ENCODE results near the gene BTK.

The BTK gene

DNA sequence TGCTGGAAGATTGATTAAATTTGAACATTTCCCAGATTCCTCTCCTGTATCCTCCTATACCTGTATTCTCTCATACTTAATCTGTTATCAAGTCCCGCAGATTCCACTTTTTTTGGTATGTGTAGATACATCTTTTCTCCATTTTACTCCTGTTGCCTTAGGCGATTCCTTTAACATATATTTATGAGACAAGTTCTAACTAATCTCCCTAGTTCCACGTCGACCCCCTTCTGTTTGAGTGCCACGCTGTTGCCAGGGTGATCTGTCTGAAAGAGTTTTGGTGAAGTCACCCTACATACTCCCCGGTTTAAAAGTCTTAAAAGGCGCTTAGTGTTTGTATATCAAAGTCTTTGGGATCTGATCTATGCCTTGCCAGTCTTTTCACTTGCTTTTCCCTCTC, 24.5 kb upstream of the BTK start:
- peaks cover 34% of the 10 kb centered on the region for H3K9me3 ChIP-seq (ENCODE audit: control insufficient read depth, insufficient read depth, low read length)
- H3K27me3 ChIP-seq (ENCODE audit: control insufficient read depth, insufficient read depth, low read length) = no peaks in the 10 kb centered on the region
- peak overlapping the region; percentile 76; the same call in 1 of the 2 replicates for H3K4me3 ChIP-seq (ENCODE audit: low read depth, low read length)
- H3K27ac ChIP-seq (ENCODE audit: low read depth, low read length) = no peak overlapping the region
- H3K36me3 ChIP-seq (ENCODE audit: control insufficient read depth, insufficient read depth, low read length) = peaks cover 25% of the 10 kb centered on the region
- H3K9ac ChIP-seq (ENCODE audit: low read depth, low read length) = no peak overlapping the region
- no peaks in the 10 kb centered on the region for H3K4me1 ChIP-seq (ENCODE audit: control insufficient read depth, insufficient read depth, low read length)

DNA sequence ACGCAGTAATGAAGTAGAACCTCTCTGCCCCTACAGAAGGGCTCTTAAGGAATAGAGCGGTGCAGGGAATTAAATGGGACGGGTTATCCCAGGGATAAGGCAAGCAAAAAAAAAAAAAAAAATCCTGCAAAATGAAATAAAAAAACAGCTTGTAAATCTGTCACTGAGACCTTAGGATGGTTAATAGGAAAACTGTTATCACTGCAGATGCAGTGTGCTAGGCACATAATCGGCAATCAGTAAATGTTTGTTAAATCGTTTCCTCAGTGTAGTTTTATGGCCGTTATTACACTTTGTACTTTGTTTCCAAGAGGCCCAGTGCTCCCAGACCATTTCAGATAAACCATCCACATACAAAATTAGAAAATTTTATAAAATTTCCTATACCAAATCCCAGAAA, 23.1 kb upstream of the BTK start:
- H3K27me3 ChIP-seq (ENCODE audit: control insufficient read depth, insufficient read depth, low read length) = no peaks in the 10 kb centered on the region
- no peaks in the 10 kb centered on the region for H3K4me1 ChIP-seq (ENCODE audit: control insufficient read depth, insufficient read depth, low read length)
- no peak overlapping the region for H3K27ac ChIP-seq (ENCODE audit: low read depth, low read length)
- H3K4me3 ChIP-seq (ENCODE audit: low read depth, low read length) = peak overlapping the region; percentile 76
- H3K9ac ChIP-seq (ENCODE audit: low read depth, low read length) = peak overlapping the region; percentile 96
- peaks cover 37% of the 10 kb centered on the region for H3K9me3 ChIP-seq (ENCODE audit: control insufficient read depth, insufficient read depth, low read length)
- H3K36me3 ChIP-seq (ENCODE audit: control insufficient read depth, insufficient read depth, low read length) = peaks cover 26% of the 10 kb centered on the region

DNA sequence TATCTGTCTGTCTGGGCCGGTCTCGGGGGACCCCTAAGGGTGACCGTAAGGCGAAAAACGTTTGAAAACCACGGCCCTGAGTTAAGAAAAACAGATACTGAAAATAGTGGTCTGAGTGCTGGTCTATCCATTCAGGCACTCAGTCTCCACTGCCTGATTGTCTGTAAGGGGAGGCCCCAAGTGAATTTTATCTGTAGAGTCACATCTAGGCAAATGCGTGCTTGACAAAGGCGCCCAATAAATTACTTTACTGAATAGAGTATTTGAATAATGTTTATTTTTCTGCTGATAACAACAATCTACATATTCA, 22.5 kb upstream of the BTK start:
- Histone ChIP-seq H3K27me3 (ENCODE audit: control insufficient read depth, insufficient read depth, low read length) (no peaks in the 10 kb centered on the region), H3K27ac (ENCODE audit: low read depth, low read length) (peak overlapping the region; percentile 88)

DNA sequence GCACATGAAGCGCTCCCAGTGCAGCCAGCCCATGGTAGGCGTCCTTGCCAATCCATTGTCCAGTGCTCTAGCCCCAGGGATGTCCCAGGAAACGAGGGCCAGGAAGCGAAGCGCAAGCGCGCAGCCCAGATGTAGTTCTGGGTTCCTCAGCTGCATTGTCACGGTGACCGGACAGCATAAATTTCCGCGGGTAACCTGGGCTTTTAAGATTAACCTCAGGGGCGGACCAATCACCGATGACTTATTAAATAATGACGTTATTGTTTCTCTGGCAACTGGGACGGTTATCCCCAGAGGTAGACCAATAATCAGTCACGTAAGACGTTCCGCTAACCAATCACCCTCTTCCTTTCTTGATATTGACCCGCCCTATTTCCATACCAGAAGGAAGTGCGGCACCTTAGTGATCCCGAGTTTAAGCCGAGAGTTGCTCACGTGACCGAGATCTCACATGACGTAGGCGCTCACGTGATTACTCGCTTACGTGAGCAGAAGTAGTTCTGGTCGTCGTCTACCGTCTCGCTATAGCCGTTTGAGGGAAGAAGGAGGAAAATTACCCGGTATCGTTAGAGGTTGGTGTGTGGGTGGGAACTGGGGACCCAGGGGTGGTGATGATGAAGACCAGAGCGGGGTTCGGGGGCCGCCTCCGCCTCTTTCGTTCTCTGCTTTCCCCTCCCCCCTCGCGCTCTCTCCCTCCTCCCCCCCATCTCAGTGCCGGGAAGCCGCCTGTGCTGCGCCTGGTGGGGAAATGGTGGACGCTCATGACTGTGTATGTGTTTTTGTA, 21.9 kb upstream of the BTK start, which contains the start of the genes GLA and HNRNPH2:
GLA (minus strand) TSS at position 178 of the 784 bp plus-strand sequence; CDS start at position 156, 22 bp downstream.
HNRNPH2 (plus strand) TSS at position 475 of the 784 bp plus-strand sequence. CDS start 3,767 bp downstream, outside the sequence.
- Histone ChIP-seq H3K9ac (ENCODE audit: low read depth, low read length) (peak within 1 kb of the TSS; percentile 96), H3K9me3 (ENCODE audit: control insufficient read depth, insufficient read depth, low read length) (peaks cover 33% of the 10 kb centered on the region), H3K4me3 (ENCODE audit: low read depth, low read length) (peak within 1 kb of the TSS; percentile 76), H3K27ac (ENCODE audit: low read depth, low read length) (peak within 1 kb of the TSS; percentile 94), H3K36me3 (ENCODE audit: control insufficient read depth, insufficient read depth, low read length) (peaks cover 24% of the 10 kb centered on the region), H3K27me3 (ENCODE audit: control insufficient read depth, insufficient read depth, low read length) (no peaks in the 10 kb centered on the region), H3K4me1 (ENCODE audit: control insufficient read depth, insufficient read depth, low read length) (no peaks in the 10 kb centered on the region)

More for the DNA sequence above, 22.5 kb upstream of the BTK start:
- Histone ChIP-seq H3K4me3 (ENCODE audit: low read depth, low read length) (peak overlapping the region; percentile 76), H3K4me1 (ENCODE audit: control insufficient read depth, insufficient read depth, low read length) (no peaks in the 10 kb centered on the region), H3K9ac (ENCODE audit: low read depth, low read length) (peak overlapping the region; percentile 96), H3K36me3 (ENCODE audit: control insufficient read depth, insufficient read depth, low read length) (peaks cover 27% of the 10 kb centered on the region), H3K9me3 (ENCODE audit: control insufficient read depth, insufficient read depth, low read length) (peaks cover 37% of the 10 kb centered on the region)

DNA sequence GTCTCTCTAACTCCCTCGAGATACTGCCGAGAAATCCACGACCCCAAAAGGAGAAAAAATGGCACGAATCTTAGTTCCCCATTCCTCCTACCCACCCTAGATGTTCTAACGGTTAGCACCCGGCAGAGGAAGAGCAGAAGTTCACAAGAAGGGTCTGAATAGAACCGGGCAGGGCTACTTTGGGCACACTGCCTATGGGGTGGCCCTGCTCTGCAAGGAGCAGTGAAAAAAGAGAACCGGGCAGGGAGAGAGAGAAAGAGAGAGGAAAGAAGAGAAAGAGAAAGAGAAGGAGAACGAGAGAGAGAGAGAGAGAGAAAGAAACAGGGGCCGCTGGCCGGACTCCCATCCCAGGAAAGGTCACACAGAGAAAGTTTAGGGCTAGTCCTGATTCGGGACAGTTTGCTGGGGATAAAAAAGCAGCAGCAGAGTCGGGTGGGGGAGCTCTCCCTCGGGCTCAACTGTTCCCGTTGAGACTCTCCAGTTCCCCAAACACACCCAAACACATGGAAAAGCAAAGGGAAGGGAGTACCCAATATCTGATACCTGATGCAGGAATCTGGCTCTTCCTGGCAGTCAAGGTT, 21.3 kb upstream of the BTK start:
- peaks cover 27% of the 10 kb centered on the region for H3K9me3 ChIP-seq (ENCODE audit: control insufficient read depth, insufficient read depth, low read length)
- H3K4me1 ChIP-seq (ENCODE audit: control insufficient read depth, insufficient read depth, low read length) = no peaks in the 10 kb centered on the region
- peak overlapping the region; percentile 91 for H3K9ac ChIP-seq (ENCODE audit: low read depth, low read length)
- H3K4me3 ChIP-seq (ENCODE audit: low read depth, low read length) = peak overlapping the region; percentile 76
- H3K27me3 ChIP-seq (ENCODE audit: control insufficient read depth, insufficient read depth, low read length) = no peaks in the 10 kb centered on the region
- H3K36me3 ChIP-seq (ENCODE audit: control insufficient read depth, insufficient read depth, low read length) = peaks cover 18% of the 10 kb centered on the region
- H3K27ac ChIP-seq (ENCODE audit: low read depth, low read length) = peak overlapping the region; percentile 94

DNA sequence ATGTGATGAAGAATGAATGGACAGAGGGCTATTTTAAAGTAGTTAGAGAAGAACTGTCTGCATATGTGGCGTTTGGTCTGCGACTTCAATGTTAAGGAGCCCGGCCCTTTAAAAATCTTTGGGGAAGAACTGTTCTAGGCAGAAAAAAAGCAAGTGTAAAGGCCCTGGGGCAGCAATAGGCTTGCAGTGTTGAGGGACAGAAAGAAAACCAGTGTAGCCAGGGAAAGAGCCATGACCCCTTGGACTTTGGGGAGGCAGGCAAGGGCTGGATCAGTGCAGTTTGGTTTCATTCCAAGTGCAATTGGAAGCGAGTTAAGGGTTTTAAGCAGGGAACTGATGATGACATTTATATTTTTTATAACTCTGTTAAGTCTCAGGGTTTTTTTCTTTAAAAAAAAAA, 13.8 kb upstream of the BTK start:
- Histone ChIP-seq H3K4me3 (ENCODE audit: low read depth, low read length) (no peak overlapping the region), H3K36me3 (ENCODE audit: control insufficient read depth, insufficient read depth, low read length) (peaks cover 56% of the 10 kb centered on the region), H3K9me3 (ENCODE audit: control insufficient read depth, insufficient read depth, low read length) (peaks cover 20% of the 10 kb centered on the region), H3K27me3 (ENCODE audit: control insufficient read depth, insufficient read depth, low read length) (no peaks in the 10 kb centered on the region), H3K4me1 (ENCODE audit: control insufficient read depth, insufficient read depth, low read length) (no peaks in the 10 kb centered on the region), H3K27ac (ENCODE audit: low read depth, low read length) (no peak overlapping the region), H3K9ac (ENCODE audit: low read depth, low read length) (no peak overlapping the region)

GRCh38 chrX:101398694-101399093, 12.7 kb upstream of the BTK start:
- peaks cover 60% of the 10 kb centered on the region for H3K36me3 ChIP-seq (ENCODE audit: control insufficient read depth, insufficient read depth, low read length)
- no peak overlapping the region for H3K4me3 ChIP-seq (ENCODE audit: low read depth, low read length)
- no peaks in the 10 kb centered on the region for H3K4me1 ChIP-seq (ENCODE audit: control insufficient read depth, insufficient read depth, low read length)
- H3K9me3 ChIP-seq (ENCODE audit: control insufficient read depth, insufficient read depth, low read length) = peaks cover 17% of the 10 kb centered on the region
- no peaks in the 10 kb centered on the region for H3K27me3 ChIP-seq (ENCODE audit: control insufficient read depth, insufficient read depth, low read length)
- no peak overlapping the region for H3K27ac ChIP-seq (ENCODE audit: low read depth, low read length)
- H3K9ac ChIP-seq (ENCODE audit: low read depth, low read length) = no peak overlapping the region

DNA sequence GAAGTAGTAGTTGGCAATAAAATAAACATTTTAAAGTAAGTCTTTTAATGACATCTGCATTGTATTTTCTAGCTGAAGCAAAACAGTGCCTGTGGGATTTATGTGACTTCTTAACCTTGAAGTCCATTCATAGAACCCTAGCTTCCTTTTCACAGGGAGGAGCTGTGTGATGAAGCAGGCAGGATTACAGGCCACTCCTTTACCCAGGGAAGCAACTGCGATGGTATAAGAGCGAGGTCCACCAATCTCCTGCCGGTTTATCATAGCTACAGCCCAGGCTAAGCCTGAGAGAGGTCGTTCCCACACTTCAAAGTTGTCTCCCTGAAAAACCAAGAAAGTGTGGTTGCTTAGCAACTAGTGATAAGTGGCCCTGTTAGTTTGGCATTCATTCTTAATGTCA, 11.8 kb upstream of the BTK start:
- H3K36me3 ChIP-seq (ENCODE audit: control insufficient read depth, insufficient read depth, low read length) = peaks cover 61% of the 10 kb centered on the region
- H3K27me3 ChIP-seq (ENCODE audit: control insufficient read depth, insufficient read depth, low read length) = no peaks in the 10 kb centered on the region
- H3K4me1 ChIP-seq (ENCODE audit: control insufficient read depth, insufficient read depth, low read length) = no peaks in the 10 kb centered on the region
- H3K27ac ChIP-seq (ENCODE audit: low read depth, low read length) = peak overlapping the region; percentile 59
- H3K9me3 ChIP-seq (ENCODE audit: control insufficient read depth, insufficient read depth, low read length) = peaks cover 19% of the 10 kb centered on the region
- no peak overlapping the region for H3K9ac ChIP-seq (ENCODE audit: low read depth, low read length)
- no peak overlapping the region for H3K4me3 ChIP-seq (ENCODE audit: low read depth, low read length)

DNA sequence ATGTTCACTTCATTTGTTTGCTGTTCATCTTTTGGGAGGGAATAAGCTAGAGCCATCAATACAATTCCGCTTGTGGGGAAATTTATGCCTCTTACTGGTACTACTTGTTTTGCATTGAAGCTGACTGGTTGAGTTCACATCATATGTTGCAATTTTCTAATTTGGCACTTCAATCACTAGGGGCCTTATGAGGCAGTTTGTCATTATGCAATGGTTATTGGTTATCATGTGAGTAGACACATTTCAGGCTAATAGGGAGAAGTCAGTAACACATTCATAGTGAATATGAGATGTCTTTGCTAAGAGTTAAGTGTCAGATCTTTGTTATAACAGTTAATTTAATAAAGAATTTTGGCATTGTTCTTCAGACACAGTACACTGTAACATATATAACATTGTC, 9.8 kb upstream of the BTK start:
- Histone ChIP-seq H3K36me3 (ENCODE audit: control insufficient read depth, insufficient read depth, low read length) (peaks cover 64% of the 10 kb centered on the region), H3K27ac (ENCODE audit: low read depth, low read length) (no peak overlapping the region), H3K4me1 (ENCODE audit: control insufficient read depth, insufficient read depth, low read length) (no peaks in the 10 kb centered on the region), H3K9me3 (ENCODE audit: control insufficient read depth, insufficient read depth, low read length) (peaks cover 31% of the 10 kb centered on the region), H3K9ac (ENCODE audit: low read depth, low read length) (no peak overlapping the region), H3K4me3 (ENCODE audit: low read depth, low read length) (no peak overlapping the region), H3K27me3 (ENCODE audit: control insufficient read depth, insufficient read depth, low read length) (no peaks in the 10 kb centered on the region)

DNA sequence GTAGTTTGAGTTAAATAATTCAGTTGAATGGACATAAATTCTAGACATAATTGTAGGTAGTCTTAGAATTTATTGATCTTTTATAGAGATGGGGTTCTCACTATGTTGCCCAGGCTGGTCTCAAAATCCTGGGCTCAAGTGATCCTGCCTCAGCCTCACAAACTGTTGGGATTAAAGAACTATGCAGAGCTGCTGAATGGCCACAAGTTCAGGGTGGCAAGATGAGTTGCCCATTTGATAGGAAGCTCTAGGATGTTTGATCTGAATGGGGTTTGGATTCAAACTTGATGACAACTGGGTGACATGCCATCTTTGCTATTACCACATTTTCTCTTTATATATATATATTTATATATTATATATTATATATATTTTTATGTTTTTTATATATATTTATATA, 8.4 kb upstream of the BTK start:
- H3K27ac ChIP-seq (ENCODE audit: low read depth, low read length) = no peak overlapping the region
- H3K27me3 ChIP-seq (ENCODE audit: control insufficient read depth, insufficient read depth, low read length) = no peaks in the 10 kb centered on the region
- no peak overlapping the region for H3K9ac ChIP-seq (ENCODE audit: low read depth, low read length)
- peaks cover 53% of the 10 kb centered on the region for H3K36me3 ChIP-seq (ENCODE audit: control insufficient read depth, insufficient read depth, low read length)
- no peaks in the 10 kb centered on the region for H3K4me1 ChIP-seq (ENCODE audit: control insufficient read depth, insufficient read depth, low read length)
- peaks cover 32% of the 10 kb centered on the region for H3K9me3 ChIP-seq (ENCODE audit: control insufficient read depth, insufficient read depth, low read length)
- H3K4me3 ChIP-seq (ENCODE audit: low read depth, low read length) = no peak overlapping the region

DNA sequence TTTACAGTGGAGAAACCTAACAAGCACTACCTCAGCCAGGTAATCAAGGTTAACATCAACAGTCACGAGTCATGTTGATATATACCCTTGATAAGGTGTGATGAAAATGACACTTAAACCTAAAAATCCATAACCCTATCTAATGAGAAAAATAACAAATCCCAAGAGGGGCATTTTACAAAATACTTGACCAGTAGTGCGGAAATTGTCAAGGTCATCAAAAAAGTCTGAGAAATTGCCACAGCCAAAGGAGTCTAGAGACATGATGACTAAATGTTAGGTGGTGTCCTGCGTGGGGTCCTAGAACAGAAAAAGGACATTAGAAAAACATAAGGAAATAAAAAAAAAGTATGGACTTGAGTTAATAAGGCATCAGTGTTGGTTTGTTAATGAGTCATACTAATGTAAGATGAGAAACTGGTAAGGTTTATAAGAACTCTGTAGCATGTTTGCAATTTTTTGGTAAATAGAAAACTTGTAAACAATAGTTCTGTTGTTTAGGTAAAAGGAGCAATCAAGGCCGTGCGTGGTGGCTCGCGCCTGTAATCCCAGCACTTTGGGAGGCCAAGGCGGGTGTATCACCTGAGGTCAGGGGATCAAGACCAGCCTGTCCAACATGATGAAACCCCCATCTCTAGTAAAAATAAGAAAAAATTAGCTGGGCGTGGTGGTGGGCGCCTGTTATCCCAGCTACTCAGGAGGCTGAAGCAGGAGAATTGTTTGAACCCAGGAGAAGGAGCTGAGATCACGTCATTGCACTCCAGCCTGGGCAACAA, 7.7 kb upstream of the BTK start:
- H3K27me3 ChIP-seq (ENCODE audit: control insufficient read depth, insufficient read depth, low read length) = no peaks in the 10 kb centered on the region
- H3K9ac ChIP-seq (ENCODE audit: low read depth, low read length) = no peak overlapping the region
- peaks cover 30% of the 10 kb centered on the region for H3K9me3 ChIP-seq (ENCODE audit: control insufficient read depth, insufficient read depth, low read length)
- peak overlapping the region; percentile 1 for H3K27ac ChIP-seq (ENCODE audit: low read depth, low read length)
- no peak overlapping the region; the same call in 1 of the 2 replicates for H3K4me3 ChIP-seq (ENCODE audit: low read depth, low read length)
- H3K4me1 ChIP-seq (ENCODE audit: control insufficient read depth, insufficient read depth, low read length) = no peaks in the 10 kb centered on the region
- peaks cover 52% of the 10 kb centered on the region for H3K36me3 ChIP-seq (ENCODE audit: control insufficient read depth, insufficient read depth, low read length)
